Hematopoietic multipotent progenitor cell treated with erythropoietin and hydrocortisone succinate and interleukin-3 and kit ligand, for 17 days (in vitro differentiated cells): ENCODE data around the gene SLC6A8.
"Not testable (repeated sequence)": the region's sequence is repeated elsewhere in the genome, so short reads cannot be mapped to it uniquely, and the experiment has no call there.

Experiments
- DNase-seq: peaks from one replicate; pipeline ENCODE4 v3.0.0-alpha.2; 2015; ENCODE audit warnings: low spot score

The SLC6A8 gene

DNA sequence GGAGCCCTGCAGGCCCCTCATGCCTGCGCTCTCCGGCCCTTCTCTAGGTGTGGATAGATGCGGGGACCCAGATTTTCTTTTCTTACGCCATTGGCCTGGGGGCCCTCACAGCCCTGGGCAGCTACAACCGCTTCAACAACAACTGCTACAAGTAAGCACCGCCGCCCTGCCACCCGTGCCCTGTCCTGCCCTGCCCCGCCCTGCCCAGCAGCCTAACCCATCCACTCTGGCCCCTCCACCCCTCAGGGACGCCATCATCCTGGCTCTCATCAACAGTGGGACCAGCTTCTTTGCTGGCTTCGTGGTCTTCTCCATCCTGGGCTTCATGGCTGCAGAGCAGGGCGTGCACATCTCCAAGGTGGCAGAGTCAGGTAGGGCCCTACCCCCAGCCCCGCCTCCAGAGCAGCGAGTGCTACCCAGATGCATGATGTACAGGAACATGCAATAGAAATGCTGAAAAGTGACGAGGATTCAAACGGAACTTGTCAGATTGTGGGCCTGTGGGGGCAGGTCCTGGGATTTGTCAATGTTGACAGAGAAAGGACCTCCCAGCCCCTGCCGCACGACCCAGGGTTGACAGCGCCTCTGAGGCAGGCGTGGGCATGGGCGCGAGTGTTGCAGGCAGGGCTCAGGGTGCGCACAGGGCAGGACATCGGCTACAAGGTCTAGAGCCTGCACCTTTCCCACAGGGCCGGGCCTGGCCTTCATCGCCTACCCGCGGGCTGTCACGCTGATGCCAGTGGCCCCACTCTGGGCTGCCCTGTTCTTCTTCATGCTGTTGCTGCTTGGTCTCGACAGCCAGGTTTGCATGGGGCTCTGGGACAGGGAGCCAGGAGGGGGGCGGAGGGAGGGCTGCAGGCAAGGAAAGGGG is 5.7 kb downstream of the SLC6A8 start:
- no peak for DNase-seq

DNA sequence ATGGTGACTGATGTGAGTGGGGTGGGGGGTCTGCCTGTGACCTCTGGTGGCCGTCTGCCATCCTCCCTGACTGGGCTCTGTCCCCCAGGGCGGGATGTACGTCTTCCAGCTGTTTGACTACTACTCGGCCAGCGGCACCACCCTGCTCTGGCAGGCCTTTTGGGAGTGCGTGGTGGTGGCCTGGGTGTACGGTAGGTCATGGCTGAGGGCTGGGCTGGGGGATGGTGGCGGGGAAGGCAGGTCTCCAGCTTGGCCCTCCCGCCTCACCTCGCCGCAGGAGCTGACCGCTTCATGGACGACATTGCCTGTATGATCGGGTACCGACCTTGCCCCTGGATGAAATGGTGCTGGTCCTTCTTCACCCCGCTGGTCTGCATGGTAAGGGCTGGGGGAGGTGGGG is 6.5 kb downstream of the SLC6A8 start:
- DNase-seq, result not testable (repeated sequence)

DNA sequence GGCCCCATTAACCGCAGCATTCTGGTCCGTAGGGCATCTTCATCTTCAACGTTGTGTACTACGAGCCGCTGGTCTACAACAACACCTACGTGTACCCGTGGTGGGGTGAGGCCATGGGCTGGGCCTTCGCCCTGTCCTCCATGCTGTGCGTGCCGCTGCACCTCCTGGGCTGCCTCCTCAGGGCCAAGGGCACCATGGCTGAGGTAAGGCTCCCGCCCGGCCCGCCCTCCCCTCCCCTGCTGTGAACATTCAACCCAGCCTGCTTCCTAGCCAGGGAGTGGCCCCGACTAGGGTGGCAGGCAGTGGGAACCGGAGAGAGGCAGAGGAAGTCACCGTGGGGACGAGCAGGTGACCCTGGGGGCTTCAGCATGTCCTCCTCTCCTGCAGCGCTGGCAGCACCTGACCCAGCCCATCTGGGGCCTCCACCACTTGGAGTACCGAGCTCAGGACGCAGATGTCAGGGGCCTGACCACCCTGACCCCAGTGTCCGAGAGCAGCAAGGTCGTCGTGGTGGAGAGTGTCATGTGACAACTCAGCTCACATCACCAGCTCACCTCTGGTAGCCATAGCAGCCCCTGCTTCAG is 7.1 kb downstream of the SLC6A8 start:
- DNase-seq, result no peak

DNA sequence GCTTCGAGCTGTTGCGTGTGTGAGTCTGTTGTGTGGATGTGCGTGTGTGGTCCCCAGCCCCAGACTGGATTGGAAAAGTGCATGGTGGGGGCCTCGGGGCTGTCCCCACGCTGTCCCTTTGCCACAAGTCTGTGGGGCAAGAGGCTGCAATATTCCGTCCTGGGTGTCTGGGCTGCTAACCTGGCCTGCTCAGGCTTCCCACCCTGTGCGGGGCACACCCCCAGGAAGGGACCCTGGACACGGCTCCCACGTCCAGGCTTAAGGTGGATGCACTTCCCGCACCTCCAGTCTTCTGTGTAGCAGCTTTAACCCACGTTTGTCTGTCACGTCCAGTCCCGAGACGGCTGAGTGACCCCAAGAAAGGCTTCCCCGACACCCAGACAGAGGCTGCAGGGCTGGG is 8.4 kb downstream of the SLC6A8 start:
- DNase-seq, result no peak

DNA sequence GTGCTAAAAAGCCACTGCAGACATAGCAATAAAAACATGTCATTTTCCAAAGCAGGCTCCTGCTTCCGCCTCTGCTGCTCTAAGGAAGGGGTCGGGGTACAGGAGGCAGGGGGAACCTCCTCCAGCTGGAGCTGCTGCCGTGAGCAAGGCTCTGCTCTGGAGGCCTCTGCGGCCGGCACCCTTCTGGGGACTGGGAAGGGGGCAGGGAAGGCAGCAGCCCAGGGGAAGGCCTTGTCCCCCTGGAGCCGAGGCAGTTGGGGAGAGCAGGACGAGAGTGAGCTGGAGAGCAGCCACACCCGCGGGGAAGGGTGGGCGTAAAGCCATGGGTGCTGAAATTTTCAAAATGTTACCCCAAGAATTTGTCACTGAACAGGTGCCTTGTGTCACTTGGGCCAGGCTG is 8.8 kb downstream of the SLC6A8 start:
- DNase-seq, result not testable (repeated sequence)

DNA sequence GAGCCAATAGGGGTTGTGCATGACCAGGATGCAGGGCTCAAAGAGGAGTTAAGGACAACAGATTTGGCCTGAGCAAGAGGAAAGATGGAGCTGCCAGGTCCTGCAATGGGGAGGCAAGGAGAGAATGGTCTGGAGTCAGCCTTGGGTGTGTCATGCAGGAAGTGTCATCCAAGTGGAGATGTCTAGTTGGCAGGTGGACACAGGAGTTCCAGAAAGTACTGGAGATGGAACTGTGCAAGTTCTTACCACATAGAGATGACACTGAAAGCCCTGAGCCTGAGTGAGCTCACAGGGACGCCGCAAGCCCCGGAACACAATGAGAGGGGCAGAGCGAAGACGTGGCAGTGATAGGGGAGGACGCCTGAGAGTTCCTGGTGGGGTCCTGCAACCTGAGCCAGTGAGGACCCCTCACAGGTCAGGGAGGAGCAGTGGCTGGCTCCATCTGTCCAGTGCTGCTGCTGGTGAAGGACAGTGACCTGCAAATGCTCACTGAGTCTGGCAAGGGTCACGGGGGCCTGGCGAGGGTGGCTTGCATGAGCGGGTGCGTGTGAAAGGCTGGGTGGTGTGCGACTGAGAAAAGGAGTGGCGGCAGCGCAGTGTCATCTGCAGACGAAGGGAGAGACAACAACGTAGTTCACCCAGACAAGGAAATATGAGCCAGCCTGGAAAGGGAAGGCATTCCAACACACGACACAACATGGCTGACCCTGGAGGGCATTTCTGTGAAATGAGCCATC is 9.4 kb downstream of the SLC6A8 start:
- not testable (repeated sequence) for DNase-seq

DNA sequence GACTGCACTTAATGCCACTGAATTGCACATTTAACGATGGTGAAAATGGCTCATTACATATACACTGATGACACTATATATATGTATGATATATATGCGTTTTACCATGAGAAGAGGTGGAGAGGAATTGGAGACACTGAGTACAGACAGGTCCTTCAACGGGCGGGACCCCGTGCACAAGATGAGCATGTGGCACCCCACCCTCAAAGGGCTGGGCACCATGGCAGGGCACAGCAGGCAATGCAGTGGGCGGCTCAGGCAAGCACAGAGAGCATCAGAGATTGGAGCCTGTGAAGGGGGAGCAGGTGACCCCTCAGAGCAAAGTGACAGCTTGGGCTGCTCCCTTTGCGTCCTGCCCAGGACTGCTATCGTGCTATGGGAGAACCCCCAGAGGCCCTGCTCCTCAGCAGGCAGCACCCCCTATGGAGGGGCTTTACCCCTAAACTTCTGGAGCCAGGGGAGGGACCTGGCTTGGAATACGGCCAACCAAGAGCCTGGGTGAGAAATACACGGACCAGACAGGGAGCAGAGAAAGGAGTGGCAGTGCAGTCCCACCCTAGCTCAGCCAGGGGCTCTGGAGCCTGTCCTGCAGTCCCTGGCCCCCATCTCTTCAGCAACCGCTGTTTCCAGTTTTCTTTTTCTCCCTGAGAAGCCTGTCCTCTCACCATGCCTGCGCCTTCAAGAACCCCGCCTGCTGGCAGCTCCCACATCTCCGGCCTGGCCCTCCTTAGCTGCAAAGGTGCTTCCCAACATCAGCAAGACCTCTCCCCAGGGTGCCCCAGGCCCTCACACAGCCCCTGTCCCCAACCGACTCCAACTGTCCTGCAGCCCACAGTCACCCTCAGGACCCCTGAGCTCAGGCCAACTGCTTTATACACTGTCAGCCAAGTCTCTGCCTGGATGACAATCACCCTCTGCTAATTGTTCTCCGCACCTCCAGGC is 10.5 kb downstream of the SLC6A8 start:
- DNase-seq, result no peak

DNA sequence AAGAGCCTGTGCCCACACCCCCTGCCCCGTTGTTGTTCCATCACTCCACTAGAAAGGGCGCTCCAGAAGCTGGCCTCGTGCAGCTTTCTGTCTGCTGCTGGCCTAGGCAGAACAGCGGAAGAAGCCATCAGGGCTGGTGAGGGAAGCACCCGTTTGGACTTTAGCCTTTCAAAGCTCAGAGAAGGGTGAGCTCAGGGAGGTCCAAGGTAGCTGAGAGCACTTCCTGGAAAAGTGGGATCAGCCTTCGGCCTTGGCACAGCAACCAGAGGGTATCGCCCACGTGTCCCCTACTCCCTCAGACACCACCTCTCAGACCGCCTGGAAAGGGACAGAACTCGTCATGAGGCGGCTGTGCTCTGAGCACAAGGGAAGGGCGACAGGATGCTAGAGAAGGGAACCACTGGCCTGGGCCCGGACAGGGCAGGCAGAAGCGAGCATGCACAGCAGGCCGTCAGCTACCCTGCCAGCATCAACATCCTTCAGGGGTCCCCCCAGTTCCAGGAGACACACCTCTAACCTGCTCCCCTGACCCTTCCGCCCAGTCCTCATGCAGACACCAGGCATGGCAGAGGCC is 11.6 kb downstream of the SLC6A8 start:
- DNase-seq, result not testable (repeated sequence)

DNA sequence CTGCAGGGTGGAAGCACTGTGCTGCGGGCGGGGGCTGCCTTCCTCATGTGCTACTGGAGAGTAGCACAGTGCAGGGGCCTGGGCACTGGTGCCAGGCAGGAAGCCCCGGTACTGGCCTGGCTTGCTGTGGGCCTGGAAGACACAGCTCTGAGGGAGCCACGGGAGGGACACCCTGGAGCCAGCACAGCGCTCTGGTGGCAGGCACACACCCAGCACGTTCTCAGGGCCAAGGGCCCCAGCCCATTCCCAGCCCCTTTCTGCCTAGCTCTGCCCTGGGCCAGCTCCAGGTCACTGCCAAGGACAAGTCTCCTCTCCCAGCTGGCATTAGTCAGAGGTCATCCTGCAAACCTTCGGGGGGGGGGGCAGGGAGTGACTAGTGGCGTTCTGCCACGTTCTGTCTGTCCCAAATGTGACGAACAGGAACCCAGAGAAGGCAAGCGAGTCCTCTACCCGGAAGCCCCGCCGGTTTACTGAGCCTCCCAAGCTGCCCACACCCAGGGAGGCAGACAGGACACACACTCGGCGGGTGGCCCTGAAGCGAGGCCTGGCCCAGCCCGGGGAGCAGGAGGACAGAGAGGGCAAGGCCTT is 12.2 kb downstream of the SLC6A8 start:
- not testable (repeated sequence) for DNase-seq

DNA sequence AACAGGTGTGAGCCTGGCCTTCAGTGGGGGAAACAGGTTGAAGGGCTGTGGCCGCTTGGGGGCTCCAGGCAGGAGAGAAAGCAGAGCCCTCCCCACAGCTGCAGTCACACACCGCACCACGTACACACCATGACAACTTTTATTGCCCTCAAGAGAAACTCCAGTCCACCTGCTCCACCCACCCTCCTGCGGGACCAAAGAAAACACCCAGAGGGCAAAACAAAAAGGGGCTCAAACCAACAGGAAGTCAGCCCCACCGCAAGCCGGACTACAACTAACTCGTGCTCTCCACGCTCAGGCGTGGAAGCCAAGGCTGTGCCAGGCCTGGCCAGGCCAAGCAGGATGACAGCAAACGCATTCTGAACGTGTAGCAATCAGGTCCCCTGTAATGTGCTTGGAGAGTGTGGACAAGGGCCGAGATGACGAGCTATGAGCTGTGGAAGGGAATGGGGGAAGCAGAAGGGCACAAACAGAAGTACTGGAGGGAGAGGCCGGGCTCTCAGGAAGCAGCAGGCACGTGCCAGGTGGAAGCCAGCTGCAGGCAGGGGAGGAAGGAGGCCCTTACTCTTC is 12.7 kb downstream of the SLC6A8 start:
- no peak for DNase-seq

DNA sequence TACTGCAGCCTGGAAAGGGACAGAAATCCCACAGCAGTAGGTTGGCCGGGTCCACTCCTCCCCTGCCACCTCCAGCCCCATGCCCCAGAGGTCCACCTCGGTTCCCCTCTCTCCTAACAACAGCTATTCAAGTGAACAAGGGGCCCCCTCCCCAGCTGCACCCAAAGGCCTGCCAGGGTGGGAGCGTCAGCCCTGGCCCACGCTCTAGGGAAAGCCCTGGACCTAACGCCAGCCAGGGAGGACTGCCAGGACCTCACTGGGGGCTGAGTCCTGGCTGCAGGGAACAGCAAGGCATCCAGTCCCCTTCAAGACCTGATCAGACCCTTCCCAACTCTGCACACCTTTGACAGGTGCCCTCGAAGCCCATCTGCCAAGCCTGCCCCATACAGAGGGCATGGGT is 13.2 kb downstream of the SLC6A8 start:
- DNase-seq, result no peak

DNA sequence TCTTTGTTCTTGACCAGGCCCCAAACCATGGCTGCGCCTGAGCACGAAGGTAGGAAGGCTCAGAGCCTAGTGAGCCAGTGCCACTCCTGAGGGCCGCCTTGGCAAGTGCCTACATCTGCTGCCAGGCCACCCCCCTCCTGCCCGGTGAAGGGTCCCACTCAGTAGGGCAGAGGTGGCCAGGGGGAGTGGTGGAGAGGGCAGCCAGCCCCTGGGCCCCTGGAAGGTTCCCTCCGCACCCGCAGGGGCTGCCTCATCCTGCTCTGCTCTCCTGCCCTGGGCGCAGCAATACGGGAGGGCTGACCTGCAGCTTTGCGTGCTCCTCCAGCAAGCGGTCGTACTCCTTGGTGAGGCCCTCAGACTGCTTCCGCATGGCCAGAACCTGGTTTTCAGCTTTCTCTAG is 14.0 kb downstream of the SLC6A8 start:
- no peak for DNase-seq

DNA sequence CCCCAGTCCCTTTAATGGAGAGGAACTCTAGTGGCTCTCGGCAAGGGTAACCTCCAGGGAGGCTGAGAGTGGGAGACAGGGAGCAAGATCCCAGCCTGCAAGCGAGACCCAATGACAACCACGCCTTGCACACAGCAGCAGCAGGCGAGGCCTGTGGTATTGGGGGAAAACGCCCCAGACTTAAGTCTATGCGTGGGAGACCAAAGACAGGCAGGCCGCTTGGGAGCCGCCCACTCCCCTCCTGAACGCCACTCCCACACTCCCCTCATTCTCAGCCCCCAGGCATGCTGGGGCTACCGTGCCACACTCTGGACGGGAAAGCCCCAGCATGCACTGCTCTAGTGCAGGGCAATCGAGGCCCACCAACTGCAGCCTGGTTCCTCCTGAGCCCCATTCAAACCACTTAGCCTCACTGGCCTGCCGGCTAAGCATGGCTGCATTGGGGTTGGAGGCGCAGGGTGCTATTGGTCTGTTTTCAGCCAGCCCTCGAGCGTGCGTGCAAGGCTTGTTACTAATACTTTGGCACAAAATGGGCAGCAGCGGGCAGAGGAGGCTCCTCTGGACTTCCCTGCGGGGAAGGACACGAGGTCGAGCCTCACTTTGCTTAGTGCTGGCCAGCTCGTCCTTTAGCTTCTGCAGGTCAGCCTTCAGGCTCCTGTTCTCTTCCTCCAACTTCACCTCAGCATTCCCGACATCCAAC is 14.8 kb downstream of the SLC6A8 start:
- DNase-seq, result no peak

DNA sequence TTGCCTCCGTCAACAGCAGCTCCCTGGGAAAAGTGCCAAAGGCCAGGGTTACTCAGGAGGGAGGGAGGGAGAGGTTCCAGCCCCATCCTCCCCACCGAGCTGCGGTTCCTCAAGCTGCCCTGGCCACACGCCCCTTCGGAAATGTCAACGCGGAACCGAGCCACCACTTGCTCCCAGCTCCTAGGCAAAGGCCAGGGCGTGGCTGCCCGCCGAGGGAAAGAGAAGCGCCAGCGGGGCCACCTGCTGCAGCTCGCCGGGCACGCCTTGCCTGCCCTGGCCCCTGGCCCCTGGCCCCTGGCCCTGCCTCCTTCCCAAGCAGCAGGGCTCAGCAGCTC is 15.3 kb downstream of the SLC6A8 start:
- DNase-seq, result no peak

DNA sequence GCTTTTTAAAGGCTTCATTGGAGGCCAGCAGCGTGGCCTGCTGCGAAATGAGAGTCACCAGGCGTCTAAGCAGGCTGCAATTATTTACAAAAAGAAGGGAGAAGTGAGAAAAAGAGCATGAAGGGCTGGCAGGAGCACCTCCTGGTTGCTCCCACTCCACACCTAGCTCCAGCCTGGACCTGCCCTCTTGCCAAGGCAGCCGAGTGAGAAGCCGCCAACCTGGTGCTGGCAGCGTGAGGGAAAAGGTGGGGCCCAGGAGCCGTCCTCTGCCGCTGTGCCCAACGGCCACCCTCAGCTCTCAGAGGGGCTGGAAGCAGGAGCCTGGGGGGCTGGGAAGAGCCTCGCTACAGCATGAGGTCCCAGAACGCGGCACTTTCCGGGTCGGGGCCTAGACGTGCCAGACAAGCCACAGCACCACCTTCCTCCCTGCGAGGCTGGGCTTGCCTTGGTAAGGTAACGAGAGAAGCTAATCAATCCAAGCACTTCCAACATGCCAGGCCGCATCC is 16.3 kb downstream of the SLC6A8 start:
- DNase-seq, result no peak

DNA sequence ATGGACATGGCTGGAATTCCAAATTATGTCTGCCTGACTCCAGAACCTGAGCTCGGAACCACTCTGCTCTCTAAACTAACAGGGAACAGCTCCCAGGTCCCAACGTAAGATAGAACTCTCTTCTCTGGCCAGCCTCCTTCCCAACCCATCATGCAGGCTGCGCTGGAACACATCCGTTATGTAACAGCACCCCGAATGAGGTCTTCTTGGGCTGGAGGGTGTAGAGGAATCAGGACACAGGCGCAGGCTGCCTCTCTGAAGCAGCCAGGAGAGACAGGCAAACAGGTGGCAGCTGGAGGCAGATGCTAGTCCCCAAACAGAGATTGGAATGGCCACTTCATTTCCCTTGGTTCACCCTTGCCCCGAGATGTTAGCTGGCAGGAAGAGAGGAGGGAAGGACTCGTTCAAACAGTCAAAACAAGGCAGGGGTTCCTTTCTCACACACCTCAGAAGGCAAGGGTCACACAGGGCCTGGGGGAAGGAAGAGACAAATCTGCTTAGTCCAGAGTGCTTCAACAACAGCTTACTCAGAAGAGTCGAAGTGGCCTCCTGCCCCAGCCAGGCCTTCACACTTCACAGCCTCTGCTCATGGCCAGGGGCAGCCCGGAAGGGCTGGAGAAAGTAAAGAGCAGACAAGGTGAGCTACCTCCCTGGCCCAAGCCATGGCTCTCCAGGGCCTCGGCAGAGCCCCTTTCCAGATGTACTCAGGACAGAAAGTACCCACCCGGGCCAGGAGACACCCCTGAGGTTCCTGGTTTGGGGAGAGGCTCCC is 17.1 kb downstream of the SLC6A8 start:
- not testable (repeated sequence) for DNase-seq

DNA sequence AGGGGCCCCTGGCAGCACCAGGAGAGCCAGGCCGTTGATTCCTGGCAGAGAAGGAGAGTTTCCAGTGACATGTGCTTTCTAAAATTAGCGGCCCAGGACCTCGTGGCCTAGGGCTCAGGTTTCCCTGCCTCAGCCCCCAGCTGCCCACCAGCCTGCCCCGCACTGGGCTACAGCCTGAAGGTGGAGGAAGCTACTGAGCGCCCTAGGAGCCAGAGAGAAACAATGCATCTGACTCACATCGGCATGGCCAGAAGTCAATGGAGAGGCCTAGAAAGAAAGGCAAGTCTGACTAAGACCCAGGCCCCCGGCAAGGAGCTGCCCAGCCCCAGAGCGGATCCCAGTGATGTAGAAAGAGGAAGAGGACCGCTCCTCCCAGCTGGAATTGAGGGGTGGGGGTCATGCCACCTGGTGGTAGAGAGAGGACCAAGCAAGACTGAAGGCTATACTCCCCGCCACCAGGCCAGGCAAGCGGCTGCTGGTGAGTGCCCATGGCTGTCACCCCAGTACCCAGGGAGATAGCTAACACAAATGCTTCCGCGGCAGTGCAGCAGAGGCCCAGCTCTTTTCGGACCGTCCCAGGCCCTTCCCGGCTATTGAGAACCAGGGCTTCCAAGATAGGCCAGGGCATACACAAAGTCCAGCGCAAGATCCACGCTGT is 17.8 kb downstream of the SLC6A8 start:
- not testable (repeated sequence) for DNase-seq

DNA sequence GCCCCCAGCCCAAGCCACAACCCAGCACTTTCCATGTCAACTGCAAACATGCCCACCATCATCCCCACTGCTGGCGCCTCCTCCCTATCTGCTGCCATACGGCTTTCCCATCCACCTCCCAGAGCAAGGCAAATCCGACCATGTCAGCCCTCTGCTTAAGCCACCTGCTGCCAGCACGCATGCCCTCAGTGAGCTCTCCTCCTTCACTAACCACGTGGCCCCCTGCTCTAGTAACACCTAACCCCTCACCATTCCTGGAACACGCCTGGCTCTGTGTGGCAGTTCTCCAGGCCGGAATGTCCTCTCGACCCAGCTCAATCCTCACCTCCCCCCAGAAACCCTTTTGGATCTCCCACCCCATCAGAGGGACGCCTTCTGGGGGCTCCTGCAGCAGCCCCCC is 19.1 kb downstream of the SLC6A8 start:
- DNase-seq, result no peak

DNA sequence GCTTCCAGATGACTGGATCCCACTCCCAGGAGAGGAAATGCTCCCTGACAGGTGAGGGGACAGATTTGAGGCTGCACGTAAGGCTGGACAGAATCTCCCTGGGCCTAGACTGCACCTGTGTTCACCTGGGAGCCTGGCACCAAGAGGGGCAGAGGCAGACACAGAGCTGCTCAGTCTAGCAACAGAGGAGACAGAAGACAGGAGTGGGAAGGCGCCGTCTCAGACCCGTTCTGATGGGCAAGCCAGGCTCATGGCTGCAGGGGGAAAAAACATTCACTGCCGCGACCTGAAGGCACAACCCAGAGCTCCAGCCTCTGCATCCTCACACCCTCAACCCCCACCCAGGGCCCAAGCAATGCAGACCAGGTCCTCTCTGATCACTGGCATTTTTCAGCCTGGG is 19.7 kb downstream of the SLC6A8 start:
- DNase-seq, result no peak
